Smooth muscle cell of the umbilical artery (primary cell): ENCODE measurements around the gene RPS19BP1. TPM values are rescaled to one million over a fixed set of nuclear protein-coding genes. Genes with fewer than 3 reads are reported as not detected.

Experiments
- total RNA-seq: library from RNA; depleted of rRNA; stranded (reverse); fragments of >200 nt; gene quantifications from 2 replicates; pipeline ENCODE4 v1.2.3, GENCODE V29; 2014

Gene RPS19BP1, protein sequence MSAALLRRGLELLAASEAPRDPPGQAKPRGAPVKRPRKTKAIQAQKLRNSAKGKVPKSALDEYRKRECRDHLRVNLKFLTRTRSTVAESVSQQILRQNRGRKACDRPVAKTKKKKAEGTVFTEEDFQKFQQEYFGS
- total RNA-seq: 27.2 and 34.7 TPM in 2 replicates

GRCh38 chr22:39532215-39533073, at the start of gene RPS19BP1:
Gene RPS19BP1, minus strand, starts transcription at chr22:39532748. Its CDS starts 10 bp downstream, at chr22:39532738.

GRCh38 chr22:39570665-39571064, 38.1 kb upstream of the RPS19BP1 start, which contains the start of gene CACNA1I:
Gene CACNA1I, plus strand, starts transcription at chr22:39570753. Its CDS starts 0 bp downstream, at chr22:39570753.

GRCh38 chr22:39520226-39521105, 12.1 kb downstream of the RPS19BP1 start, which contains the start of gene ATF4:
Gene ATF4, plus strand, starts transcription at chr22:39520562. Its CDS starts 884 bp downstream, at chr22:39521446.

DNA sequence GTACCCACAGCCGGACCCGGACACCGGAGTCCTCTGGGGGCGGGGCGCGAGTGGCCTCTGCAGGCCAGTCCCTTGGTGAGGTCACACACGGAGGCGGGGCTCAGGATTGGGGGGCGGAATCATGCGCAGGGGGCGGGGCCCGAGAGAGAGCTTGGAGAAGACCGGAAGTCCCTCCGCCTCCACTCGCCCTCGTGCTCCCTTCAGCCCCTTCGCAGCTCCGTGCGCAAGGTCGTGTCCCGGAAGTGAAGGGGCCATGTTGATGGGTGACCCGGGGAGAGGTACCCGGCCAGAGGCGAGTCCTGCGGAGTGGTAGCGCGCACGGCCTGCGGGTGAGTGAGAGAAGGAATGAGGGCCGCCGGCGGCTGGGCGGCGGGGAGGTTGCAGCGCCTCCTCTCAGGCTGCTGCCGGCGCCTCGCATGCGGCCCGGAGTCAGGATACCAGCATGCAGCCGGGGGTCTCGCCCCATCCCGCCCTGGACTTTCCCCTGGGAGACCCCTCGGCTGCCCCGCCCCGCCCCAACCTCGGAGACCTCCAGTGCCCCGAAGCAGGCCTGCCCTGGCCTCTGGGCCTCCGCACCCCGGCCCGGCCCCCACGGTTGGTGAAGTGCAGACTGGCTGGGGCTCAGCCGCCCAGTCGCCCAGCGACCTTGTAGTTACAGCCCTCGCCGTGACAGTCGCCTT, 30.3 kb downstream of the RPS19BP1 start, which contains the start of gene MIEF1:
Gene MIEF1 (plus strand): TSS at position 182 of the 680 bp plus-strand sequence. CDS start 9,005 bp downstream, outside the sequence.

Other genes with a start within 250 kb of the RPS19BP1 start
- gene RPL3, start 213.1 kb downstream of the RPS19BP1 start, total RNA-seq: 2,229 and 3,390 TPM in 2 replicates
- gene SYNGR1, start 182.8 kb downstream of the RPS19BP1 start, total RNA-seq: 4.7 and 6.8 TPM in 2 replicates
- gene TAB1, start 133.0 kb downstream of the RPS19BP1 start, total RNA-seq: 10.1 and 16.1 TPM in 2 replicates
- under 0.01 and 0.09 TPM in 2 replicates for gene MGAT3, start 75.7 kb downstream of the RPS19BP1 start, total RNA-seq
- 17.8 and 28.8 TPM in 2 replicates for gene MIEF1, start 30.5 kb downstream of the RPS19BP1 start, total RNA-seq
- gene ATF4, start 12.2 kb downstream of the RPS19BP1 start, total RNA-seq: 144 and 221 TPM in 2 replicates
- 0.05 TPM in 1 of 2 replicates, not detected in the other for gene CACNA1I, start 38.0 kb upstream of the RPS19BP1 start, total RNA-seq